Left ventricle myocardium inferior (tissue), 1 donor: ENCODE data around the gene MAEA. TPM values are rescaled to one million over a fixed set of nuclear protein-coding genes. Genes with fewer than 3 reads are reported as not detected.

Experiments used
- DNase-seq: peaks from one replicate; pipeline ENCODE4 v3.0.0-alpha.2; 2020
- H3K27ac ChIP-seq: fragments of 200-600 bp; replicated peaks from 2 replicates; pipeline ENCODE4 v1.8.0; 2021
- H3K27me3 ChIP-seq: fragments of 200-600 bp; 2 replicates; pipeline ENCODE4 v1.8.0; 2021; ENCODE audit warnings: low read depth
- H3K36me3 ChIP-seq: fragments of 200-600 bp; 2 replicates; pipeline ENCODE4 v1.8.0; 2021
- H3K4me1 ChIP-seq: fragments of 200-600 bp; 2 replicates; pipeline ENCODE4 v1.8.0; 2021
- H3K4me3 ChIP-seq: fragments of 200-600 bp; 2 replicates; pipeline ENCODE4 v1.8.0; 2021; ENCODE audit warnings: mild to moderate bottlenecking, moderate library complexity
- H3K9me3 ChIP-seq: fragments of 200-600 bp; replicated peaks from 2 replicates; pipeline ENCODE4 v1.8.0; 2021
- CTCF ChIP-seq: fragments of 200-600 bp; IDR thresholded peaks from 2 replicates; pipeline ENCODE4 v1.8.0; 2021; ENCODE audit warnings: antibody characterized with exemption, mild to moderate bottlenecking, borderline replicate concordance
- intact Hi-C: fragments of 100-400 bp; cut with micrococcal nuclease; formaldehyde crosslinking; loops from one replicate; pipeline ENCODE4 v1.11.0; 2022
- total RNA-seq: library from RNA; stranded (reverse); fragmentation: NEBNext Ultra II Directional; extraction: Animal tissue kit (Norgen Biotek cat#: 25700); gene quantifications from one replicate; pipeline ENCODE4 v1.2.1, GENCODE V29; 2021
- donor health status: DM: no; HTN: yes; CAD: no; lungs with severe emphysema.

Gene MAEA
- total RNA-seq, 1 donor from 2014 or later = 49.5 TPM

GRCh38 chr4:1346781-1347409, 57.2 kb downstream of the MAEA start, which contains the start of gene UVSSA:
Gene UVSSA (plus strand): TSS chr4:1347208. CDS start chr4:1348092, 884 bp downstream.
- peaks cover 9% of the 10 kb centered on the region for H3K36me3 ChIP-seq
- DNase-seq = peak; percentile 100
- intact Hi-C loops = loop anchor here (10.0 kb wide), 1 partner anchor 92 kb away; no protein-coding TSS in a partner anchor
- no peaks in the 10 kb centered on the region for H3K27me3 ChIP-seq
- peaks cover 57% of the 10 kb centered on the region for H3K4me1 ChIP-seq
- no peaks in the 10 kb centered on the region for H3K9me3 ChIP-seq
- H3K27ac ChIP-seq = peak within 1 kb of the TSS; percentile 100
- TF ChIP-seq CTCF = no peak
- H3K4me3 ChIP-seq = peak within 1 kb of the TSS; percentile 88

- no peak for TF ChIP-seq CTCF
Measured at GRCh38 chr4:1347410-1347864, 57.7 kb downstream of the MAEA start.

GRCh38 chr4:1348014-1348513, 58.4 kb downstream of the MAEA start:
- H3K27me3 ChIP-seq = no peaks in the 10 kb centered on the region
- intact Hi-C loops = loop anchor here (10.0 kb wide), 1 partner anchor 93 kb away; no protein-coding TSS in a partner anchor
- no peak for TF ChIP-seq CTCF
- H3K4me1 ChIP-seq = peaks cover 51% of the 10 kb centered on the region
- peaks cover 18% of the 10 kb centered on the region for H3K36me3 ChIP-seq
- no peaks in the 10 kb centered on the region for H3K9me3 ChIP-seq
- H3K4me3 ChIP-seq = peak overlapping the region; percentile 88
- DNase-seq = no peak
- peak overlapping the region; percentile 100 for H3K27ac ChIP-seq

More at GRCh38 chr4:1347410-1347864, 57.7 kb downstream of the MAEA start:
- Histone ChIP-seq H3K27me3 (no peaks in the 10 kb centered on the region), H3K9me3 (no peaks in the 10 kb centered on the region), H3K36me3 (peaks cover 12% of the 10 kb centered on the region), H3K27ac (peak overlapping the region; percentile 100), H3K4me3 (peak overlapping the region; percentile 88), H3K4me1 (peaks cover 57% of the 10 kb centered on the region)
- intact Hi-C loops = loop anchor here (10.0 kb wide), 1 partner anchor 93 kb away; no protein-coding TSS in a partner anchor
- peak; percentile 78 for DNase-seq

GRCh38 chr4:1348746-1349145, 59.1 kb downstream of the MAEA start:
- peaks cover 24% of the 10 kb centered on the region for H3K36me3 ChIP-seq
- H3K27ac ChIP-seq = peak overlapping the region; percentile 100
- H3K4me3 ChIP-seq = no peak overlapping the region
- no peak for TF ChIP-seq CTCF
- peaks cover 50% of the 10 kb centered on the region for H3K4me1 ChIP-seq
- H3K27me3 ChIP-seq = no peaks in the 10 kb centered on the region
- no peak for DNase-seq
- intact Hi-C loops = loop anchor here (10.0 kb wide), 1 partner anchor 94 kb away; no protein-coding TSS in a partner anchor
- no peaks in the 10 kb centered on the region for H3K9me3 ChIP-seq

- intact Hi-C loops = loop anchor here (10.0 kb wide), 3 partner anchors 95 to 375 kb away; partner anchors contain the start of genes TACC3 and TMEM129
- no peak overlapping the region for H3K4me3 ChIP-seq
- no peaks in the 10 kb centered on the region for H3K27me3 ChIP-seq
- peaks cover 24% of the 10 kb centered on the region for H3K36me3 ChIP-seq
- H3K9me3 ChIP-seq = no peaks in the 10 kb centered on the region
- H3K4me1 ChIP-seq = peaks cover 50% of the 10 kb centered on the region
- TF ChIP-seq CTCF = no peak
- H3K27ac ChIP-seq = no peak overlapping the region
- no peak for DNase-seq
Measured at GRCh38 chr4:1349359-1350168, 59.9 kb downstream of the MAEA start.
